ENCODE results near the gene ETV7.
"Not testable (repeated sequence)": the region's sequence is repeated elsewhere in the genome, so short reads cannot be mapped to it uniquely, and the experiment has no call there.

ETV7 gene

DNA sequence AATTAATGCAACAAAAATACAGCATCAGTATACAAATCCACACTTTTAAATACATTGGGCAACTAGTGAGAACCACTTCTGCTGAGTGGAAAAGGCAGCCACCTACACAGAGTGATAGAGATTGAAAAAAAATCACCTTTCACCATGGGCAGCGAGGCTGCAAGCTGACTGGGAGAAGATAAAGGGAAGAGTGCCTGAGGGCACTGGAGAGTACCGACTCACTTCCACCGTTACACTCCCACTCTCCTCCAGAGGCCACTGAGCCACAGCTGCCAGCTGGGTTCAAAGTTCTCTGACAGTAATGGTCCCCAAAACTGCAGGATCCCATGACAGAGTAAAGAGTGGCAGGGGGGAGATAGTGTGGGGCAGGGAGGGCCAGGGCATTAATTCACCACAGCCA, 31.1 kb upstream of the ETV7 start (continued):
- TF ChIP-seq BACH2 (CRISPR knock-in tag; IDR thresholded peaks at IDR 0.05; ENCODE audit: borderline replicate concordance) (no peak), ZNF565 (CRISPR knock-in tag; conservative IDR thresholded peaks at IDR 0.05; ENCODE audit: low read depth) (no peak), GLIS3 (CRISPR knock-in tag; IDR thresholded peaks at IDR 0.05) (no peak)
- TF ChIP-seq, protein P1, sequence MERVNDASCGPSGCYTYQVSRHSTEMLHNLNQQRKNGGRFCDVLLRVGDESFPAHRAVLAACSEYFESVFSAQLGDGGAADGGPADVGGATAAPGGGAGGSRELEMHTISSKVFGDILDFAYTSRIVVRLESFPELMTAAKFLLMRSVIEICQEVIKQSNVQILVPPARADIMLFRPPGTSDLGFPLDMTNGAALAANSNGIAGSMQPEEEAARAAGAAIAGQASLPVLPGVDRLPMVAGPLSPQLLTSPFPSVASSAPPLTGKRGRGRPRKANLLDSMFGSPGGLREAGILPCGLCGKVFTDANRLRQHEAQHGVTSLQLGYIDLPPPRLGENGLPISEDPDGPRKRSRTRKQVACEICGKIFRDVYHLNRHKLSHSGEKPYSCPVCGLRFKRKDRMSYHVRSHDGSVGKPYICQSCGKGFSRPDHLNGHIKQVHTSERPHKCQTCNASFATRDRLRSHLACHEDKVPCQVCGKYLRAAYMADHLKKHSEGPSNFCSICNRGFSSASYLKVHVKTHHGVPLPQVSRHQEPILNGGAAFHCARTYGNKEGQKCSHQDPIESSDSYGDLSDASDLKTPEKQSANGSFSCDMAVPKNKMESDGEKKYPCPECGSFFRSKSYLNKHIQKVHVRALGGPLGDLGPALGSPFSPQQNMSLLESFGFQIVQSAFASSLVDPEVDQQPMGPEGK (CRISPR knock-in tag; IDR thresholded peaks at IDR 0.05; ENCODE audit: borderline replicate concordance) = no peak

DNA sequence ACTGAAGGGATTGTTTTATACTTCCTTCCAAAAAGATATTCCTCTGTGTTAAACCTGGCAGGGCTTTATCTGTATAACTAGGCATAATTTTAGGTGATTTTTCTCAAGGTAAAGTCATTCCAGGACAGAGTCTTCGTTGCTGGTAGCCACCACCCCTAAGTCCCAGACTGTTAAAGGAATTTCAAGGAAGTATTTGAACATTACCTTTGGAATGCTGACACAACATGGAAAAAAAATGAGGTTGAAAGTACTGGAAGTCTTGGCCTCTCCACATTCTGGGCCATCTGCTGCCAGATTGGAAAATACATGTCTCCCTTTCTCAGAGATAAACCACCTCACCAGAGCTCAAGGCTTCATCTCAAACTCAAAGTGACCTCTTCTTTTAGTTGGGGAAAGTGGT, 27.0 kb upstream of the ETV7 start:
- no peak for TF ChIP-seq OSR1 (CRISPR knock-in tag; IDR thresholded peaks at IDR 0.05)
- TF ChIP-seq, protein P2, sequence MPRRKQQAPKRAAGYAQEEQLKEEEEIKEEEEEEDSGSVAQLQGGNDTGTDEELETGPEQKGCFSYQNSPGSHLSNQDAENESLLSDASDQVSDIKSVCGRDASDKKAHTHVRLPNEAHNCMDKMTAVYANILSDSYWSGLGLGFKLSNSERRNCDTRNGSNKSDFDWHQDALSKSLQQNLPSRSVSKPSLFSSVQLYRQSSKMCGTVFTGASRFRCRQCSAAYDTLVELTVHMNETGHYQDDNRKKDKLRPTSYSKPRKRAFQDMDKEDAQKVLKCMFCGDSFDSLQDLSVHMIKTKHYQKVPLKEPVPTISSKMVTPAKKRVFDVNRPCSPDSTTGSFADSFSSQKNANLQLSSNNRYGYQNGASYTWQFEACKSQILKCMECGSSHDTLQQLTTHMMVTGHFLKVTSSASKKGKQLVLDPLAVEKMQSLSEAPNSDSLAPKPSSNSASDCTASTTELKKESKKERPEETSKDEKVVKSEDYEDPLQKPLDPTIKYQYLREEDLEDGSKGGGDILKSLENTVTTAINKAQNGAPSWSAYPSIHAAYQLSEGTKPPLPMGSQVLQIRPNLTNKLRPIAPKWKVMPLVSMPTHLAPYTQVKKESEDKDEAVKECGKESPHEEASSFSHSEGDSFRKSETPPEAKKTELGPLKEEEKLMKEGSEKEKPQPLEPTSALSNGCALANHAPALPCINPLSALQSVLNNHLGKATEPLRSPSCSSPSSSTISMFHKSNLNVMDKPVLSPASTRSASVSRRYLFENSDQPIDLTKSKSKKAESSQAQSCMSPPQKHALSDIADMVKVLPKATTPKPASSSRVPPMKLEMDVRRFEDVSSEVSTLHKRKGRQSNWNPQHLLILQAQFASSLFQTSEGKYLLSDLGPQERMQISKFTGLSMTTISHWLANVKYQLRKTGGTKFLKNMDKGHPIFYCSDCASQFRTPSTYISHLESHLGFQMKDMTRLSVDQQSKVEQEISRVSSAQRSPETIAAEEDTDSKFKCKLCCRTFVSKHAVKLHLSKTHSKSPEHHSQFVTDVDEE (CRISPR knock-in tag; IDR thresholded peaks at IDR 0.05) = no peak
- no peak for TF ChIP-seq RARB (CRISPR knock-in tag; IDR thresholded peaks at IDR 0.05)
- no peak for TF ChIP-seq ZNF8 (CRISPR knock-in tag; IDR thresholded peaks at IDR 0.05)
- TF ChIP-seq ISL1 (CRISPR knock-in tag; IDR thresholded peaks at IDR 0.05) = no peak
- TF ChIP-seq CSDC2 (CRISPR knock-in tag; IDR thresholded peaks at IDR 0.05) = no peak
- TF ChIP-seq, protein P3, sequence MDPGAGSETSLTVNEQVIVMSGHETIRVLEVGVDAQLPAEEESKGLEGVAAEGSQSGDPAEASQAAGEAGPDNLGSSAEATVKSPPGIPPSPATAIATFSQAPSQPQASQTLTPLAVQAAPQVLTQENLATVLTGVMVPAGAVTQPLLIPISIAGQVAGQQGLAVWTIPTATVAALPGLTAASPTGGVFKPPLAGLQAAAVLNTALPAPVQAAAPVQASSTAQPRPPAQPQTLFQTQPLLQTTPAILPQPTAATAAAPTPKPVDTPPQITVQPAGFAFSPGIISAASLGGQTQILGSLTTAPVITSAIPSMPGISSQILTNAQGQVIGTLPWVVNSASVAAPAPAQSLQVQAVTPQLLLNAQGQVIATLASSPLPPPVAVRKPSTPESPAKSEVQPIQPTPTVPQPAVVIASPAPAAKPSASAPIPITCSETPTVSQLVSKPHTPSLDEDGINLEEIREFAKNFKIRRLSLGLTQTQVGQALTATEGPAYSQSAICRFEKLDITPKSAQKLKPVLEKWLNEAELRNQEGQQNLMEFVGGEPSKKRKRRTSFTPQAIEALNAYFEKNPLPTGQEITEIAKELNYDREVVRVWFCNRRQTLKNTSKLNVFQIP (CRISPR knock-in tag; IDR thresholded peaks at IDR 0.05; ENCODE audit: borderline replicate concordance, low read depth) = no peak
- no peak for TF ChIP-seq BACH2 (CRISPR knock-in tag; IDR thresholded peaks at IDR 0.05; ENCODE audit: borderline replicate concordance)
- TF ChIP-seq, protein P4, sequence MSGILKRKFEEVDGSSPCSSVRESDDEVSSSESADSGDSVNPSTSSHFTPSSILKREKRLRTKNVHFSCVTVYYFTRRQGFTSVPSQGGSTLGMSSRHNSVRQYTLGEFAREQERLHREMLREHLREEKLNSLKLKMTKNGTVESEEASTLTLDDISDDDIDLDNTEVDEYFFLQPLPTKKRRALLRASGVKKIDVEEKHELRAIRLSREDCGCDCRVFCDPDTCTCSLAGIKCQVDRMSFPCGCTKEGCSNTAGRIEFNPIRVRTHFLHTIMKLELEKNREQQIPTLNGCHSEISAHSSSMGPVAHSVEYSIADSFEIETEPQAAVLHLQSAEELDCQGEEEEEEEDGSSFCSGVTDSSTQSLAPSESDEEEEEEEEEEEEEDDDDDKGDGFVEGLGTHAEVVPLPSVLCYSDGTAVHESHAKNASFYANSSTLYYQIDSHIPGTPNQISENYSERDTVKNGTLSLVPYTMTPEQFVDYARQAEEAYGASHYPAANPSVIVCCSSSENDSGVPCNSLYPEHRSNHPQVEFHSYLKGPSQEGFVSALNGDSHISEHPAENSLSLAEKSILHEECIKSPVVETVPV (CRISPR knock-in tag; IDR thresholded peaks at IDR 0.05) = no peak
- TF ChIP-seq SNAI2 (CRISPR knock-in tag; IDR thresholded peaks at IDR 0.05) = no peak
- no peak; the same call in 1 of the 3 replicates for ATAC-seq

DNA sequence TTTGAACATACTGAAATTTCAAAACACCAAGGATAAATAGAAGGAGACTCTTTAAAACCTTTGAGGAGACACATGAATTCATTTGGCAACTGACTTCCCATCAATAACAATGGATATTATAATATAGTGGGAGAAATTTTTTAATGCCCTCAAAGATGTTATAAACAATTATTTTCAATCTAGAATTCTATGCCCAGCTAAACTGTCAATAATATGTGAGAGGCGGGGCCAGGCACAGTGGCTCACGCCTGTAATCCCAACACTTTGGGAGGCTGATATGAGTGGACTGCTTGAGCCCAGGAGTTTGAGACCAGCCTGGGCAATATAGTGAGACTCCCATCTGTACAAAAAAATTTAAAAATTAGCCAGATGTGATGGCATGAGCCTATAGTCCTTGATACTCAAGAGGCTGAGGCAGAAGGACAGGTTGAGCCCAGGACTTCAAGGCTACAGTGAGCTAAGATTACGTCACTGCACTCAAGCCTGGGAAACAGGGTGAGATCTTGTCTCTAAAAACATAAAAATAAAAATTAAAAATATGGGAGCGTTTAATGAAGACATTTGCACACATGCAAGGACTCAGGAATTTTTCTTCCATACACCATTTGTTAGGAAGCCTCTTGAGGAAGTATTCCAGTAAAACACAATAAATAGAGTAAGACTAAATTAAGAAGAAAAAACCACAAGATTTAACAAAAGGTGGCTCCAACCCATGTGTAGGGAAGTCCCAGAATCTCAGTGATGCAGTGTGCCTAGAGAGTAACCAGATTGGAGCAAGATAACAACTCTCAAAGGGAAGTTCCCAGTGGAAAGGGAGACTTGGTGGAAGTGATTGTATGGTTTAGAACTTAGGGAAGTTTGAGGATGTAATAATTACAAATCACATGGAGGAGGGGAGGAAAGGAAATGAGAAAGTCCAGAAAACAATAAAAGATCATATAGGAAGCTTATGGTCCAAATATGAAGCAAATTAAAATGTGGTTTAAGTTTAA, 26.3 kb upstream of the ETV7 start:
- no peak for TF ChIP-seq ZNF565 (CRISPR knock-in tag; conservative IDR thresholded peaks at IDR 0.05; ENCODE audit: low read depth)
- TF ChIP-seq, protein P1 (CRISPR knock-in tag; IDR thresholded peaks at IDR 0.05; ENCODE audit: borderline replicate concordance) = no peak
- no peak for TF ChIP-seq ZFP30 (CRISPR knock-in tag; IDR thresholded peaks at IDR 0.05)
- TF ChIP-seq ISL1 (CRISPR knock-in tag; IDR thresholded peaks at IDR 0.05) = no peak
- TF ChIP-seq TOX (CRISPR knock-in tag; IDR thresholded peaks at IDR 0.05; ENCODE audit: borderline replicate concordance) = no peak
- no peak for TF ChIP-seq TCF4 (CRISPR knock-in tag; IDR thresholded peaks at IDR 0.05; ENCODE audit: borderline replicate concordance)
- no peak for TF ChIP-seq OSR1 (CRISPR knock-in tag; IDR thresholded peaks at IDR 0.05)
- TF ChIP-seq SNAI2 (CRISPR knock-in tag; IDR thresholded peaks at IDR 0.05) = no peak

DNA sequence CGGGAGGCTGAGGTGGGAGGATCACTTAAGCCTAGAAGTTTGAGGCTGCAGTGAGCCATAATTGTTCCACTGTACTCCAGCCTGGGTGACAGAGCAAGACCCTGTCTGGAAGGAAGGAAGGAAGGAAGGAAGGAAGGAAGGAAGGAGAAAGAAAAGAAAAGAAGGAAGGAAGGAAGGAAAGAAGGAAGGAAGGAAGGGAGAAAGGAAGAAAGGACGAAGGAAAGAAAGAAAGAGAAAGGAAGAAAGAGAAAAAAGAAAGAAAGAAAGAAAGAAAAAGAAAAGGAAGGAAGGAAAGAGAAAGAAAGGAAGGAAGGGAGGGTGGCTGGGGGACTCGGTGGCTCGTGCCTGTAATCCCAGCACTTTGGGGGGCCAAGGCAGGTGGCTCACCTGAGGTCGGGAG, 22.2 kb upstream of the ETV7 start:
- not testable (repeated sequence) for ATAC-seq

More for the DNA sequence above, 26.3 kb upstream of the ETV7 start:
- no peak for ATAC-seq
